Ovary (tissue), 3 donors: ENCODE data around the gene RPL37A.

Experiments
- EP300 ChIP-seq: sonication (generic); formaldehyde crosslinking; IDR thresholded peaks from one replicate; pipeline ENCODE4 v1.6.1; 2017; ENCODE audit warnings: antibody characterized with exemption
- TF ChIP-seq, protein P1 (sequence below), 3 donors: fragments of 450-650 bp in 2 of 3; fragments of 200-600 bp in 1 of 3; IDR thresholded peaks; one replicate each; pipeline versions ENCODE4 v1.5.1 to v1.8.0; 2016 to 2022; ENCODE audit warnings: antibody characterized with exemption in 3 of 3, mild to moderate bottlenecking in 1 of 3
- donor health status: DM: no; HTN: no; CAD: no.

DNA sequence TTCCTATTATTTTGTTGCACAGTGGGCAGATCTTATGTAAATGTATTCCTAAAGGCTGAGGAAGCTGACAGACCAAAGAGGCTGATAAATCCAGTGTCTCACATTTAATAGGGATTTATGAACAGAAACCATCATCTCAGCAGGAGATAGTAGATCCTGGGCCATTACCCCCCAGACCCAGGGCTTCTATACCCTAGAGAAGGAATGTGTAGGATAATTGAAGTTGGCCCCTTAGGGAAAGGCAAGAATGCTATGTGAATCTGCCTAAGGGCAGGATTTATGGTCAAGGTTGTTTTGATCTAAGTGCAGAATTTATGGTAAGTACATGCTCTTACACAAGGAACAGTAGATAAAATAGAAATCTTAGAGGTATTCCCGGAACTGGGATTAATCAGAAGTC, 29.0 kb downstream of the RPL37A start:
- TF ChIP-seq, protein P1, sequence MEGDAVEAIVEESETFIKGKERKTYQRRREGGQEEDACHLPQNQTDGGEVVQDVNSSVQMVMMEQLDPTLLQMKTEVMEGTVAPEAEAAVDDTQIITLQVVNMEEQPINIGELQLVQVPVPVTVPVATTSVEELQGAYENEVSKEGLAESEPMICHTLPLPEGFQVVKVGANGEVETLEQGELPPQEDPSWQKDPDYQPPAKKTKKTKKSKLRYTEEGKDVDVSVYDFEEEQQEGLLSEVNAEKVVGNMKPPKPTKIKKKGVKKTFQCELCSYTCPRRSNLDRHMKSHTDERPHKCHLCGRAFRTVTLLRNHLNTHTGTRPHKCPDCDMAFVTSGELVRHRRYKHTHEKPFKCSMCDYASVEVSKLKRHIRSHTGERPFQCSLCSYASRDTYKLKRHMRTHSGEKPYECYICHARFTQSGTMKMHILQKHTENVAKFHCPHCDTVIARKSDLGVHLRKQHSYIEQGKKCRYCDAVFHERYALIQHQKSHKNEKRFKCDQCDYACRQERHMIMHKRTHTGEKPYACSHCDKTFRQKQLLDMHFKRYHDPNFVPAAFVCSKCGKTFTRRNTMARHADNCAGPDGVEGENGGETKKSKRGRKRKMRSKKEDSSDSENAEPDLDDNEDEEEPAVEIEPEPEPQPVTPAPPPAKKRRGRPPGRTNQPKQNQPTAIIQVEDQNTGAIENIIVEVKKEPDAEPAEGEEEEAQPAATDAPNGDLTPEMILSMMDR (IDR thresholded peaks at IDR 0.05) = no peak
- TF ChIP-seq EP300 = no peak
